ENCODE data around the gene SH3RF2. TPM values are rescaled to one million over a fixed set of nuclear protein-coding genes. Genes with fewer than 3 reads are reported as not detected.

SH3RF2 gene
- total RNA-seq, 4 donors from 2014 or later: 39.6 to 118 (median 96.0) TPM

GRCh38 chr5:146068977-146069779 is 132.8 kb downstream of the SH3RF2 start:
- Histone ChIP-seq H3K36me3 (peaks cover 0 to 9% (median 0%) of the 10 kb centered on the region in 3 donors), H3K4me3 (no peak overlapping the region), H3K9me3 (no peaks in the 10 kb centered on the region), H3K27ac (no peak overlapping the region), H3K4me1 (no peaks in the 10 kb centered on the region), H3K27me3 (no peaks in the 10 kb centered on the region)
- TF ChIP-seq CTCF (IDR thresholded peaks at IDR 0.05) (no peak), POLR2A (IDR thresholded peaks at IDR 0.05) (no peak)
- DNase-seq: no peak

- H3K9me3 ChIP-seq: no peaks in the 10 kb centered on the region
- H3K27ac ChIP-seq: no peak overlapping the region
- H3K4me3 ChIP-seq: no peak overlapping the region
- H3K4me1 ChIP-seq: no peaks in the 10 kb centered on the region
- TF ChIP-seq POLR2A (IDR thresholded peaks at IDR 0.05): no peak
- TF ChIP-seq CTCF (IDR thresholded peaks at IDR 0.05): no peak
- DNase-seq: no peak
- H3K36me3 ChIP-seq: peaks cover 0 to 9% (median 0%) of the 10 kb centered on the region in 3 donors
- no peaks in the 10 kb centered on the region for H3K27me3 ChIP-seq
Measured at GRCh38 chr5:146069780-146070099, 133.4 kb downstream of the SH3RF2 start.

- no peaks in the 10 kb centered on the region for H3K27me3 ChIP-seq
- TF ChIP-seq POLR2A (IDR thresholded peaks at IDR 0.05) (no peak), CTCF (IDR thresholded peaks at IDR 0.05) (no peak)
- no peak overlapping the region for H3K4me3 ChIP-seq
- no peak overlapping the region for H3K27ac ChIP-seq
- no peak for DNase-seq
- no peaks in the 10 kb centered on the region for H3K9me3 ChIP-seq
- no peaks in the 10 kb centered on the region for H3K4me1 ChIP-seq
- peaks cover 0 to 5% (median 0%) of the 10 kb centered on the region in 3 donors for H3K36me3 ChIP-seq
Measured at GRCh38 chr5:146070746-146071145, 134.4 kb downstream of the SH3RF2 start.

- H3K27me3 ChIP-seq: no peaks in the 10 kb centered on the region
- no peaks in the 10 kb centered on the region for H3K4me1 ChIP-seq
- H3K9me3 ChIP-seq: no peaks in the 10 kb centered on the region
- DNase-seq: no peak
- no peak overlapping the region for H3K4me3 ChIP-seq
- no peak for TF ChIP-seq POLR2A (IDR thresholded peaks at IDR 0.05)
- no peak for TF ChIP-seq CTCF (IDR thresholded peaks at IDR 0.05)
- H3K27ac ChIP-seq: no peak overlapping the region
- peaks cover 0 to under 1% (median 0%) of the 10 kb centered on the region in 3 donors for H3K36me3 ChIP-seq
Measured at GRCh38 chr5:146071171-146071570, 134.8 kb downstream of the SH3RF2 start.

- no peaks in the 10 kb centered on the region for H3K27me3 ChIP-seq
- H3K9me3 ChIP-seq: no peaks in the 10 kb centered on the region
- DNase-seq: no peak
- H3K27ac ChIP-seq: no peak overlapping the region
- no peak for TF ChIP-seq CTCF (IDR thresholded peaks at IDR 0.05)
- no peak for TF ChIP-seq POLR2A (IDR thresholded peaks at IDR 0.05)
- no peaks in the 10 kb centered on the region for H3K4me1 ChIP-seq
- H3K4me3 ChIP-seq: no peak overlapping the region
- H3K36me3 ChIP-seq: no peaks in the 10 kb centered on the region
Measured at GRCh38 chr5:146072595-146072994, 136.2 kb downstream of the SH3RF2 start.
